ENCODE results near the gene TSKS. TPM values are rescaled to one million over a fixed set of nuclear protein-coding genes. Genes with fewer than 3 reads are reported as not detected.

Gene TSKS
- total and polyA plus RNA-seq, 10 of the 15 experiments (the other 5 are each of a cell fraction or from before 2014, with no cell fraction given), result not detected

GRCh38 chr19:49786376-49786820 lies 23.3 kb upstream of the TSKS start:
- no peak overlapping the region for H2AFZ ChIP-seq (ENCODE audit: control insufficient read depth, low read depth, low read length)
- H3K4me2 ChIP-seq (ENCODE audit: control insufficient read depth, insufficient read depth), result no peak overlapping the region
- no peak for ATAC-seq
- no peak for DNase-seq (ENCODE audit: low read depth, low spot score)
- H3K36me3 ChIP-seq (ENCODE audit: control insufficient read depth in 2 of 2, insufficient read depth in 2 of 2, low read length in 1 of 2), result peaks cover 5 to 12% of the 10 kb centered on the region in 2 experiments; a peak in 3 of 4 replicates
- FAIRE-seq, result no peak
- in situ Hi-C loops (cut with MboI) (no loop called here), intact Hi-C loops (cut with micrococcal nuclease; ENCODE audit: unreplicated experiment) (no loop called here)
- H3K27ac ChIP-seq (ENCODE audit: control insufficient read depth, insufficient read depth), result no peak overlapping the region
- POLR2A ChIA-PET, result no interaction called here
- RAD21 ChIA-PET (ENCODE audit: unreplicated experiment), result interaction anchor here (0.6 kb wide), 1 partner anchor 248 kb away, joined by 3 read pairs; no protein-coding TSS in a partner anchor
- CTCF ChIA-PET, result interaction anchor here (0.6 kb wide), 1 partner anchor 147 kb away, joined by 4 read pairs; the partner anchor contains the start of gene RRAS
- no peak for TF ChIP-seq ZBED1 (IDR thresholded peaks at IDR 0.05; ENCODE audit: borderline replicate concordance)
- no peak for TF ChIP-seq SIX5 (IDR thresholded peaks at IDR 0.05; ENCODE audit: low read depth, low read length, severe bottlenecking)
- TF ChIP-seq PRDM15 (CRISPR knock-in tag; IDR thresholded peaks at IDR 0.05), result no peak
- TF ChIP-seq ZBTB40 (IDR thresholded peaks at IDR 0.05; ENCODE audit: borderline replicate concordance), result no peak
- no peaks in the 10 kb centered on the region; the same call in 2 of the 3 replicates for H3K9me3 ChIP-seq (replicated peaks; ENCODE audit: control insufficient read depth, insufficient read depth, low read length)
- H3K4me3 ChIP-seq, result no peak overlapping the region
- no peaks in the 10 kb centered on the region for H3K27me3 ChIP-seq (replicated peaks in 1 of 2; ENCODE audit: control insufficient read depth in 2 of 2, insufficient read depth in 2 of 2, low read length in 1 of 2)
- SMC1A ChIA-PET (ENCODE audit: uncharacterized antibody, unreplicated experiment), result no interaction called here
- H3K9ac ChIP-seq (ENCODE audit: control insufficient read depth, insufficient read depth, low read length), result no peak overlapping the region
- H3K4me1 ChIP-seq (ENCODE audit: control insufficient read depth, insufficient read depth, low read length), result no peaks in the 10 kb centered on the region
- WGBS (ENCODE audit: insufficient coverage, insufficient replicate concordance, low lambda C conversion rate, missing lambda C conversion rate), result 72% methylated on average over 9 of the region's 9 CpGs
- BruUV-seq (replicated peaks), result no TSS peak
- H3K79me2 ChIP-seq (ENCODE audit: control insufficient read depth, insufficient read depth, low read length), result no peaks in the 10 kb centered on the region
- H4K20me1 ChIP-seq (ENCODE audit: control insufficient read depth, insufficient read depth), result no peaks in the 10 kb centered on the region
